GM12872 (cell line): ENCODE results near the gene PRPS1.

ENCODE experiments used
- CTCF ChIP-seq: IDR thresholded peaks from 3 replicates; pipeline ENCODE4 v1.5.1; 2011; ENCODE audit warnings: low read depth, mild to moderate bottlenecking, low read length, moderate library complexity; ENCODE audit not compliant: insufficient read depth

PRPS1 gene

GRCh38 chrX:107619885-107620322 lies 8.4 kb upstream of the PRPS1 start:
- no peak for TF ChIP-seq CTCF

- no peak for TF ChIP-seq CTCF
Observed at GRCh38 chrX:107624893-107625292, 3.4 kb upstream of the PRPS1 start.

GRCh38 chrX:107625739-107626138 lies 2.6 kb upstream of the PRPS1 start:
- no peak for TF ChIP-seq CTCF

- TF ChIP-seq CTCF, result no peak
Observed at GRCh38 chrX:107626481-107626880, 1.8 kb upstream of the PRPS1 start.

GRCh38 chrX:107626916-107627315 lies 1.4 kb upstream of the PRPS1 start:
- no peak for TF ChIP-seq CTCF

GRCh38 chrX:107628662-107629539 lies 591 bp downstream of the PRPS1 start:
- no peak for TF ChIP-seq CTCF

GRCh38 chrX:107629540-107629909 lies 1.2 kb downstream of the PRPS1 start:
- peak; percentile 17; the same call in 1 of the 3 replicates for TF ChIP-seq CTCF
